Right atrium auricular region (tissue), 2 donors: ENCODE measurements around the gene KAZN. TPM values are rescaled to one million over a fixed set of nuclear protein-coding genes. Genes with fewer than 3 reads are reported as not detected.
"Not testable (repeated sequence)": the region's sequence is repeated elsewhere in the genome, so short reads cannot be mapped to it uniquely, and the experiment has no call there.

Experiments used
- DNase-seq: peaks from one replicate; pipeline ENCODE4 v3.0.0-alpha.2; 2019; ENCODE audit warnings: low spot score
- H3K27ac ChIP-seq, 2 donors: fragments of 200-600 bp; sonication (generic); 1 replicate in 1 of 2; 2 replicates in 1 of 2; pipeline ENCODE4 v1.5.1; 2016 to 2019
- H3K27me3 ChIP-seq, 2 donors: fragments of 200-600 bp; sonication (generic); one replicate each; pipeline versions ENCODE4 v1.5.1 to v1.6.0; 2017 to 2019
- H3K36me3 ChIP-seq: fragments of 200-600 bp; sonication (generic); one replicate; pipeline ENCODE4 v1.5.1; 2016
- H3K4me1 ChIP-seq, 2 donors: fragments of 200-600 bp; sonication (generic); one replicate each; pipeline versions ENCODE4 v1.5.1 to v1.6.0; 2017 to 2019
- H3K4me3 ChIP-seq, 2 donors: fragments of 200-600 bp; sonication (generic); 1 replicate in 1 of 2; 2 replicates in 1 of 2; pipeline ENCODE4 v1.5.1; 2017 to 2019; ENCODE audit warnings: mild to moderate bottlenecking in 1 of 2, moderate library complexity in 1 of 2
- H3K9me3 ChIP-seq, 2 donors: fragments of 200-600 bp; sonication (generic); one replicate each; pipeline ENCODE4 v1.5.1; 2019
- CTCF ChIP-seq, 2 donors: fragments of 200-600 bp; sonication (generic); IDR thresholded peaks; one replicate each; pipeline ENCODE4 v1.5.1; 2019; ENCODE audit warnings: antibody characterized with exemption in 2 of 2
- total RNA-seq, 2 donors: library from RNA; depleted of rRNA; stranded (reverse); fragments of >200 nt; gene quantifications; one replicate each; pipeline ENCODE4 v1.1.0, GENCODE V29; 2016

Gene KAZN
- total RNA-seq, 2 donors from 2014 or later = 3.9 to 6.8 TPM

DNA sequence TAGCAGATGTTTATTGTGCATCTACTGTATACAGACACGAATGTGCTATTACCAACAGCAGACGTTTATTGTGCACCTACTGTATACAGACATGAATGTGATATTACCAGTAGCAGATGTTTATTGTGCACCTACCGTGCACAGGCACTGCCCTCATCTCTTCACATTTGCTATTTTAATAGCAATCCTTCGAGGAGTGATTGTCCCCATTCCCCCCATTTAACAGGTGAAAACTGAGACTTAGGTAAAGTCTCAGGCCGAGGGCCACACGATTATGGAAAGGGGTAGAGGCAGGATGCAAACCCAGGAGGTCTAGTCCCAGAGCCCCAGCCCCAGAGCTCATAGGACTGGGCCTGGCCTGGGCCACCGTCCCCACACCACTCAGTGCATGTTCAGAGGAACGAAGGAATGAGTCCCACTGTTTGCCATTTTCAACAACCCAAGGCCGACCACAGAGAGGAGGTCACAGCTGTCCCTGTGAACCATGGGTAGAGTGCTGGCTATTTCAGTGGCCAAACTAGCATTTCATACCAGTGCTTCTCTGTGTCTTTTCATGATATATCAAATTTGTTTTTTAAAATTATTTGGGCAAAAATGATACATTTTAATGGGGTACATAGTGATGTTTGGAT is 440.6 kb downstream of the KAZN start:
- H3K27me3 ChIP-seq = no peaks in the 10 kb centered on the region
- no peaks in the 10 kb centered on the region for H3K9me3 ChIP-seq
- TF ChIP-seq CTCF (IDR thresholded peaks at IDR 0.05) = no peak
- no peak overlapping the region for H3K27ac ChIP-seq
- no peaks in the 10 kb centered on the region for H3K4me1 ChIP-seq
- H3K4me3 ChIP-seq = no peak overlapping the region
- no peaks in the 10 kb centered on the region for H3K36me3 ChIP-seq
- no peak for DNase-seq

GRCh38 chr1:15039901-15040300 is 441.4 kb downstream of the KAZN start:
- no peaks in the 10 kb centered on the region for H3K4me1 ChIP-seq
- no peak overlapping the region for H3K27ac ChIP-seq
- H3K36me3 ChIP-seq = no peaks in the 10 kb centered on the region
- H3K27me3 ChIP-seq = no peaks in the 10 kb centered on the region
- H3K9me3 ChIP-seq = no peaks in the 10 kb centered on the region
- no peak for TF ChIP-seq CTCF (IDR thresholded peaks at IDR 0.05)
- H3K4me3 ChIP-seq = no peak overlapping the region
- no peak for DNase-seq

DNA sequence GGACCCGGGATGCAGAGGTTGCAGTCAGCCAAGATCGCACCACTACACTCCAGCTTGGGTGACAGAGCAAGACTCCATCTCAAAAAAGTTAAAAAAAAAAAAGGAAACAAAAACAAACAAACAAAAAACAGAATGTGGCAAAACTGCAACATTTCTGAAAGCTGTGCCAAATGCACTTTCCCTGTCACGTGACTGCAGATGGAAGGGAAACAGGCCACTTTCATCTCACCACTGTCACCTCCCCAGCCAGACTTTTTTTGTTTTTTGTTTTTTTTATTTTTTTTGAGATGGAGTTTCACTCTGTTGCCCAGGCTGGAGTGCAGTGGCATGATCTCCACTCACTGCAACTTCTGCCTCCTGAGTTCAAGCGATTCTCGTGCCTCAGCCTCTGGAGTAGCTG is 442.2 kb downstream of the KAZN start:
- not testable (repeated sequence) for H3K9me3 ChIP-seq, H3K36me3 ChIP-seq, DNase-seq, H3K27ac ChIP-seq, H3K4me3 ChIP-seq, H3K4me1 ChIP-seq, H3K27me3 ChIP-seq

- Histone ChIP-seq H3K9me3 (no peaks in the 10 kb centered on the region), H3K27me3 (no peaks in the 10 kb centered on the region), H3K4me3 (no peak overlapping the region), H3K4me1 (no peaks in the 10 kb centered on the region), H3K36me3 (no peaks in the 10 kb centered on the region), H3K27ac (no peak overlapping the region)
- no peak for TF ChIP-seq CTCF (IDR thresholded peaks at IDR 0.05)
- no peak for DNase-seq
These were observed 444.4 kb downstream of the KAZN start for GRCh38 chr1:15042866-15043265.

GRCh38 chr1:15043934-15044333 is 445.4 kb downstream of the KAZN start:
- DNase-seq = no peak

GRCh38 chr1:15045123-15045522 is 446.6 kb downstream of the KAZN start:
- no peaks in the 10 kb centered on the region for H3K4me1 ChIP-seq
- no peak for DNase-seq
- H3K27me3 ChIP-seq = no peaks in the 10 kb centered on the region
- H3K4me3 ChIP-seq = no peak overlapping the region
- no peak for TF ChIP-seq CTCF (IDR thresholded peaks at IDR 0.05)
- H3K27ac ChIP-seq = no peak overlapping the region
- no peaks in the 10 kb centered on the region for H3K9me3 ChIP-seq
- no peaks in the 10 kb centered on the region for H3K36me3 ChIP-seq

More at GRCh38 chr1:15043934-15044333, 445.4 kb downstream of the KAZN start:
- no peaks in the 10 kb centered on the region for H3K9me3 ChIP-seq
- no peaks in the 10 kb centered on the region for H3K36me3 ChIP-seq
- no peaks in the 10 kb centered on the region for H3K27me3 ChIP-seq
- H3K4me1 ChIP-seq = no peaks in the 10 kb centered on the region
- H3K27ac ChIP-seq = no peak overlapping the region
- no peak for TF ChIP-seq CTCF (IDR thresholded peaks at IDR 0.05)
- no peak overlapping the region for H3K4me3 ChIP-seq
